ENCODE results near the gene MTAP. TPM values are rescaled to one million over a fixed set of nuclear protein-coding genes. Genes with fewer than 3 reads are reported as not detected.

MTAP gene
- total and polyA plus RNA-seq, 2 of the 13 experiments (the other 11 are each of a cell fraction or from before 2014, with no cell fraction given) = 16.7 to 51.2 TPM

DNA sequence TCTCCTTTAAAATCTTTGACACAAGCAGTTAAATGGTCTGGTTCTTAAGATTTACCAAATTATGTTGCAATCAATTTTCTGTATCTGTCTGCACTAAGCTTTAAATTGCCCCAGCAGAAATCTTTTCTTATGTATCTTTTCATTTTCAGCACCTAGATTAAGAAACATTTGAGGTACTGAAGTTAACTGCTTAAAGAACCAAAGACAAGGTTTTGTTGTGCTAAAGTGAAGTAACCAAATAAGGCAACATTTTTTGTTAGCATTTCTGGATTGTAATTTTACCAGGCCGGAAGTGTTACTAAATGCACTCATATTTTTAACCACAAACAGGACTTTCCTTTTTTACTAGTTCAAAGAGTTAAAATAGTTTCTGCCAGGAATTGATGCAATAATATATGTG, 24.1 kb upstream of the MTAP start:
- no peak overlapping the region for H2AFZ ChIP-seq (ENCODE audit: low read length)
- H3K27ac ChIP-seq (ENCODE audit: extremely low read length, insufficient read depth, low read length) = no peak overlapping the region
- H3K79me2 ChIP-seq (ENCODE audit: insufficient read depth, low read length) = no peaks in the 10 kb centered on the region
- ATAC-seq (no peak), DNase-seq (ENCODE audit: low spot score) (no peak), FAIRE-seq (no peak)
- intact Hi-C loops (cut with micrococcal nuclease; ENCODE audit: unreplicated experiment) = no loop called here
- H3K36me3 ChIP-seq (replicated peaks in 1 of 2; ENCODE audit: control insufficient read depth in 1 of 2, insufficient read depth in 2 of 2, low read length in 2 of 2) = no peaks in the 10 kb centered on the region
- no peak overlapping the region for H3K4me3 ChIP-seq (replicated peaks in 1 of 3; ENCODE audit: insufficient read depth in 1 of 3, low read depth in 2 of 3, low read length in 3 of 3)
- 3% methylated on average over 1 of the region's 1 CpG for WGBS (ENCODE audit: low lambda C conversion rate)
- in situ Hi-C loops (cut with HindIII; ENCODE audit: extremely low pct_ligation_motif_present, low pct_unique_long_range_greater_than_20kb) = loop anchor here (25.0 kb wide), 1 partner anchor 591 kb away; the partner anchor contains the start of gene IFNA4
- no peak overlapping the region for H3K9ac ChIP-seq (ENCODE audit: insufficient read depth, low read depth, low read length)
- no peaks in the 10 kb centered on the region for H3K9me3 ChIP-seq (ENCODE audit: low read length)
- ChIA-PET POLR2A (no interaction called here), CTCF (ENCODE audit: low intra/inter-chr PET ratio, low total read pairs) (no interaction called here)
- no peaks in the 10 kb centered on the region for H4K20me1 ChIP-seq (ENCODE audit: insufficient read depth, low read length)
- no peak overlapping the region for H3K4me2 ChIP-seq (ENCODE audit: low read depth, low read length)
- BruUV-seq (replicated peaks) = no TSS peak
- no peaks in the 10 kb centered on the region for H3K4me1 ChIP-seq (ENCODE audit: insufficient read depth, low read length)
- TF ChIP-seq ZFP62 (CRISPR knock-in tag; IDR thresholded peaks at IDR 0.05) = no peak
- no peak for TF ChIP-seq ZBTB14 (CRISPR knock-in tag; IDR thresholded peaks at IDR 0.05)
- no peak for TF ChIP-seq HDAC1 (CRISPR knock-in tag; IDR thresholded peaks at IDR 0.05)
- TF ChIP-seq, protein P1, sequence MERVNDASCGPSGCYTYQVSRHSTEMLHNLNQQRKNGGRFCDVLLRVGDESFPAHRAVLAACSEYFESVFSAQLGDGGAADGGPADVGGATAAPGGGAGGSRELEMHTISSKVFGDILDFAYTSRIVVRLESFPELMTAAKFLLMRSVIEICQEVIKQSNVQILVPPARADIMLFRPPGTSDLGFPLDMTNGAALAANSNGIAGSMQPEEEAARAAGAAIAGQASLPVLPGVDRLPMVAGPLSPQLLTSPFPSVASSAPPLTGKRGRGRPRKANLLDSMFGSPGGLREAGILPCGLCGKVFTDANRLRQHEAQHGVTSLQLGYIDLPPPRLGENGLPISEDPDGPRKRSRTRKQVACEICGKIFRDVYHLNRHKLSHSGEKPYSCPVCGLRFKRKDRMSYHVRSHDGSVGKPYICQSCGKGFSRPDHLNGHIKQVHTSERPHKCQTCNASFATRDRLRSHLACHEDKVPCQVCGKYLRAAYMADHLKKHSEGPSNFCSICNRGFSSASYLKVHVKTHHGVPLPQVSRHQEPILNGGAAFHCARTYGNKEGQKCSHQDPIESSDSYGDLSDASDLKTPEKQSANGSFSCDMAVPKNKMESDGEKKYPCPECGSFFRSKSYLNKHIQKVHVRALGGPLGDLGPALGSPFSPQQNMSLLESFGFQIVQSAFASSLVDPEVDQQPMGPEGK (CRISPR knock-in tag; IDR thresholded peaks at IDR 0.05) = no peak
- no peak for TF ChIP-seq ZNF589 (CRISPR knock-in tag; conservative IDR thresholded peaks at IDR 0.05)
- no peak for TF ChIP-seq KDM5A (IDR thresholded peaks at IDR 0.05; ENCODE audit: borderline replicate concordance, low read length)
- 0 out of 2 replicates have a peak, but pooled peaks have one; percentile 18 for TF ChIP-seq CEBPB (IDR thresholded peaks at IDR 0.05; ENCODE audit: borderline replicate concordance, low read depth, low read length)
- no peaks in the 10 kb centered on the region for H3K27me3 ChIP-seq (ENCODE audit: control insufficient read depth in 1 of 2, insufficient read depth in 2 of 2, low read length in 2 of 2)
